H1 (cell line): ENCODE measurements around the gene LCOR. TPM values are rescaled to one million over a fixed set of nuclear protein-coding genes. Genes with fewer than 3 reads are reported as not detected.

Experiments used
- CTCF ChIA-PET: fragments of 300-600 bp; sonication (Branson Sonifier 250); formaldehyde crosslinking; loops from one replicate; lab custom pipeline; 2021; ENCODE audit not compliant: partially characterized antibody; lab: Charles Lee
- POLR2A ChIA-PET: fragments of 300-600 bp; sonication (Branson Sonifier 250); formaldehyde crosslinking; loops from one replicate; lab custom pipeline; 2021; ENCODE audit warnings: inconsistent platforms; ENCODE audit not compliant: partially characterized antibody; lab: Charles Lee
- DNase-seq, 2 experiments: peaks; one replicate each; pipeline versions ENCODE4 v3.0.0 to v3.0.0-alpha.2; 2010 to 2022; ENCODE audit warnings: low spot score in 2 of 2, low read depth in 1 of 2, mixed read lengths in 1 of 2
- FAIRE-seq: peaks from 2 replicates; lab custom pipeline; 2011; peaks lifted over from hg19 to GRCh38; lab: Jason Lieb, UNC
- H2AFZ ChIP-seq: 2 replicates; pipeline ENCODE4 v1.8.1; 2012; ENCODE audit warnings: low read length, inconsistent platforms
- H2AK5ac ChIP-seq: 2 replicates; pipeline ENCODE4 v1.6.1; 2013; ENCODE audit warnings: low read depth, low read length
- H2BK120ac ChIP-seq: replicated peaks from 2 replicates; pipeline ENCODE3; 2013; ENCODE audit warnings: low read depth, low read length, inconsistent platforms
- H2BK12ac ChIP-seq: 2 replicates; pipeline ENCODE4 v1.6.1; 2013; ENCODE audit warnings: low read depth, low read length
- H2BK15ac ChIP-seq: 2 replicates; pipeline ENCODE4 v1.6.1; 2013; ENCODE audit warnings: low read length
- H2BK20ac ChIP-seq: 2 replicates; pipeline ENCODE4 v1.6.1; 2013; ENCODE audit warnings: low read length
- H2BK5ac ChIP-seq: 2 replicates; pipeline ENCODE4 v1.6.1; 2013; ENCODE audit warnings: low read depth, low read length
- H3K14ac ChIP-seq: 2 replicates; pipeline ENCODE4 v1.6.1; 2013; ENCODE audit warnings: inconsistent platforms; ENCODE audit not compliant: insufficient read length
- H3K18ac ChIP-seq: 2 replicates; pipeline ENCODE4 v1.6.1; 2013; ENCODE audit warnings: low read length; ENCODE audit errors: extremely low read depth
- H3K23ac ChIP-seq: 2 replicates; pipeline ENCODE4 v1.6.1; 2013; ENCODE audit warnings: inconsistent platforms; ENCODE audit not compliant: insufficient read length
- H3K23me2 ChIP-seq: 2 replicates; pipeline ENCODE4 v1.6.1; 2013; ENCODE audit warnings: low read depth, low read length
- H3K27ac ChIP-seq: 2 replicates; pipeline ENCODE4 v1.6.1; 2011; ENCODE audit warnings: low read depth, low read length, inconsistent platforms
- H3K27me3 ChIP-seq, 4 experiments: replicated peaks in 1 of 4; 1 replicate in 1 of 4; 2 replicates in 3 of 4; pipeline versions ENCODE4 v1.6.1 to v1.8.1; 2011 to 2013; ENCODE audit warnings: low read length in 3 of 4, mild to moderate bottlenecking in 3 of 4, inconsistent platforms in 2 of 4, mixed read lengths in 2 of 4, moderate library complexity in 1 of 4; ENCODE audit not compliant: control insufficient read depth in 3 of 4, insufficient read depth in 3 of 4; ENCODE audit errors: extremely low read depth in 1 of 4
- H3K36me3 ChIP-seq, 4 experiments: 2 replicates each; pipeline versions ENCODE4 v1.6.1 to v1.8.1; 2011 to 2013; ENCODE audit warnings: mild to moderate bottlenecking in 4 of 4, low read length in 3 of 4, moderate library complexity in 2 of 4, control low read depth in 1 of 4, inconsistent platforms in 1 of 4; ENCODE audit not compliant: insufficient read depth in 4 of 4, control insufficient read depth in 2 of 4
- H3K4ac ChIP-seq: replicated peaks from 2 replicates; pipeline ENCODE3; 2013; ENCODE audit warnings: low read length, low read depth, mixed read lengths, inconsistent platforms; ENCODE audit not compliant: insufficient read length
- H3K4me1 ChIP-seq, 4 experiments: replicated peaks in 1 of 4; 1 replicate in 1 of 4; 2 replicates in 3 of 4; pipeline versions ENCODE4 v1.6.1 to v1.8.1; 2011 to 2013; ENCODE audit warnings: low read length in 3 of 4, inconsistent platforms in 2 of 4, mixed read lengths in 1 of 4; ENCODE audit not compliant: insufficient read depth in 4 of 4, control insufficient read depth in 3 of 4
- H3K4me2 ChIP-seq, 2 experiments: 2 replicates each; pipeline versions ENCODE4 v1.6.1 to v1.8.1; 2011 to 2013; ENCODE audit warnings: low read depth in 2 of 2, low read length in 2 of 2, control low read depth in 1 of 2, inconsistent platforms in 1 of 2, mild to moderate bottlenecking in 1 of 2; ENCODE audit not compliant: insufficient read depth in 1 of 2
- H3K4me3 ChIP-seq, 4 experiments: fragments of 200-600, 300-600 bp in 1 of 4; sonication (generic), shearing (Covaris generic), sonication (Bioruptor Twin) in 1 of 4; 2 replicates each; pipeline versions ENCODE4 v1.5.1 to v1.8.1; 2011 to 2016; ENCODE audit warnings: low read length in 4 of 4, low read depth in 3 of 4, control low read depth in 2 of 4, inconsistent platforms in 2 of 4, mild to moderate bottlenecking in 2 of 4, mixed read lengths in 1 of 4, moderate library complexity in 1 of 4; ENCODE audit not compliant: insufficient read depth in 2 of 4; ENCODE audit errors: extremely low read depth in 1 of 4
- H3K56ac ChIP-seq: replicated peaks from 2 replicates; pipeline ENCODE3; 2013; ENCODE audit warnings: low read depth, mild to moderate bottlenecking, mixed read lengths, low read length, inconsistent platforms; ENCODE audit not compliant: insufficient read length
- H3K79me1 ChIP-seq: 2 replicates; pipeline ENCODE4 v1.6.1; 2013; ENCODE audit warnings: low read depth, low read length, control low read depth
- H3K79me2 ChIP-seq, 2 experiments: 2 replicates each; pipeline versions ENCODE4 v1.6.1 to v1.8.1; 2012 to 2013; ENCODE audit warnings: low read length in 2 of 2, mild to moderate bottlenecking in 2 of 2, inconsistent platforms in 1 of 2; ENCODE audit not compliant: insufficient read depth in 2 of 2, control insufficient read depth in 1 of 2
- H3K9ac ChIP-seq, 4 experiments: replicated peaks in 1 of 4; 1 replicate in 1 of 4; 2 replicates in 3 of 4; pipeline versions ENCODE4 v1.6.1 to v1.8.1; 2011 to 2013; ENCODE audit warnings: low read depth in 3 of 4, low read length in 3 of 4, control low read depth in 2 of 4, mild to moderate bottlenecking in 2 of 4, moderate library complexity in 2 of 4, inconsistent platforms in 1 of 4; ENCODE audit errors: extremely low read depth in 1 of 4
- H3K9me3 ChIP-seq, 2 experiments: 2 replicates each; pipeline versions ENCODE4 v1.6.1 to v1.8.1; 2012 to 2013; ENCODE audit warnings: mild to moderate bottlenecking in 2 of 2, moderate library complexity in 2 of 2, control low read depth in 1 of 2, inconsistent platforms in 1 of 2, low read depth in 1 of 2, low read length in 1 of 2, mixed read lengths in 1 of 2; ENCODE audit not compliant: insufficient read depth in 2 of 2
- H4K20me1 ChIP-seq, 2 experiments: replicated peaks in 1 of 2; 2 replicates each; pipeline versions ENCODE3 to v1.8.1; 2011 to 2013; ENCODE audit warnings: inconsistent platforms in 2 of 2, low read length in 2 of 2, mild to moderate bottlenecking in 1 of 2; ENCODE audit not compliant: insufficient read depth in 2 of 2, control insufficient read depth in 1 of 2
- H4K5ac ChIP-seq: 2 replicates; pipeline ENCODE4 v1.6.1; 2013; ENCODE audit warnings: low read length, low read depth, mixed read lengths, inconsistent platforms; ENCODE audit not compliant: insufficient read length
- H4K8ac ChIP-seq: 2 replicates; pipeline ENCODE4 v1.8.0; 2013; ENCODE audit warnings: mild to moderate bottlenecking, moderate library complexity, low read length, inconsistent platforms; ENCODE audit not compliant: insufficient read depth; ENCODE audit errors: extremely low read depth
- H4K91ac ChIP-seq: replicated peaks from 2 replicates; pipeline ENCODE3; 2013; ENCODE audit warnings: low read length, mixed read lengths, inconsistent platforms; ENCODE audit not compliant: insufficient read length
- GABPA ChIP-seq: IDR thresholded peaks from 2 replicates; pipeline ENCODE4 v1.6.1; 2011; ENCODE audit warnings: mild to moderate bottlenecking, low read length, moderate library complexity, borderline replicate concordance; ENCODE audit not compliant: insufficient read depth
- HDAC6 ChIP-seq: IDR thresholded peaks from one replicate; pipeline ENCODE4 v1.7.1; 2012; ENCODE audit warnings: low read depth, mild to moderate bottlenecking, inconsistent platforms, low read length, moderate library complexity
- KDM5A ChIP-seq: fragments of 200-600 bp; IDR thresholded peaks from 2 replicates; pipeline ENCODE4 v1.7.1; 2012; ENCODE audit warnings: mild to moderate bottlenecking, low read length, inconsistent platforms, mixed read lengths
- NRF1 ChIP-seq: IDR thresholded peaks from 2 replicates; pipeline ENCODE4 v1.6.1; 2011; ENCODE audit warnings: mild to moderate bottlenecking, low read depth, low read length, improper control_type of control experiment
- RFX5 ChIP-seq: IDR thresholded peaks from 2 replicates; pipeline ENCODE4 v1.6.1; 2011; ENCODE audit warnings: low read depth, low read length, improper control_type of control experiment, borderline replicate concordance
- WGBS, 2 experiments: shearing (Covaris generic) in 1 of 2; methylation state at CpG; one replicate each; pipeline versions ENCODE4 v1.1.6 to v1.1.7; 2013 to 2015; ENCODE audit warnings: low lambda C conversion rate in 2 of 2, mixed read lengths in 2 of 2, inconsistent platforms in 1 of 2, low coverage in 1 of 2, missing lambda C conversion rate in 1 of 2; ENCODE audit not compliant: insufficient replicate concordance in 2 of 2, insufficient coverage in 1 of 2, insufficient read length in 1 of 2; ENCODE audit errors: extremely low coverage in 1 of 2, missing lambda C conversion rate in 1 of 2; 5-methylcytosine and 5-hydroxymethylcytosine counted together
- polyA plus RNA-seq, 7 experiments: library from polyadenylated mRNA; depleted of rRNA in 3 of 7; stranded (reverse) in 5 of 7; unstranded in 2 of 7; fragments of >200 nt in 5 of 7; fragments of 200-250 nt in 2 of 7; gene quantifications; 1 replicate in 5 of 7; 2 replicates in 1 of 7; 4 replicates in 1 of 7; pipeline versions ENCODE4 v1.2.1 to v1.2.3, GENCODE V29; 2011 to 2013; ENCODE audit warnings: missing spikeins in 2 of 7, mixed read lengths in 2 of 7
- total RNA-seq: library from RNA; stranded (reverse); fragmentation: NEBNext Ultra II Directional; extraction: Animal tissue kit (Norgen Biotek cat#: 25700); gene quantifications from 2 replicates; pipeline ENCODE4 v1.2.1, GENCODE V29; 2021

LCOR gene
- total and polyA plus RNA-seq, 2 of the 8 experiments (the other 6 are each of a cell fraction or from before 2014, with no cell fraction given) = 4.7 to 25.5 TPM

DNA sequence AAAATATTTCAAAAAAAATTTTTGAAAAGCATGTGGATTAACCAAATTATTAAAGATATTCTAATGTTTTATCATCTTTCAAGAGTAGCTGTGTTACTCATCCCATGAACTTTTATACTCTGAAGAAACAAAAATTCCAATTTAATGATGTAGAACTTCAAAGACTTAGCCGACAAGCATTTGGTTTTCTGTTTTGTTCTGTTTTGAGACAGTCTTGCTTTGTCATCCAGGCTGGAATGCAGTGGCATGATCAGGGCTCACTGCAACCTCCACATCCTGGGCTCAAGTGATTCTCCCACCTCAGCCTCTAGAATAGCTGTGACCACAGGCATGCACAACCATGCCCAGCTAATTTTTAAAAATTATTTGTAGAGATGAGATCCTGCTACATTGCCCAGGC lies 17.8 kb upstream of the LCOR start:
- Histone ChIP-seq H3K79me2 (no peaks in the 10 kb centered on the region), H4K8ac (no peak overlapping the region), H3K9me3 (no peaks in the 10 kb centered on the region), H3K27me3 (no peaks in the 10 kb centered on the region), H4K5ac (no peak overlapping the region), H3K4ac (no peak overlapping the region), H3K27ac (no peak overlapping the region), H3K18ac (no peak overlapping the region), H3K4me3 (no peak overlapping the region), H2BK12ac (no peak overlapping the region), H3K23me2 (no peaks in the 10 kb centered on the region), H3K79me1 (no peaks in the 10 kb centered on the region), H3K23ac (no peak overlapping the region), H2BK20ac (no peak overlapping the region), H3K4me2 (no peak overlapping the region), H2BK120ac (no peak overlapping the region), H3K4me1 (no peaks in the 10 kb centered on the region), H3K9ac (no peak overlapping the region), H3K56ac (no peak overlapping the region), H3K36me3 (no peaks in the 10 kb centered on the region), H2AK5ac (no peak overlapping the region), H4K91ac (no peak overlapping the region), H2AFZ (no peak overlapping the region), H2BK5ac (no peak overlapping the region), H2BK15ac (no peak overlapping the region), H4K20me1 (no peaks in the 10 kb centered on the region), H3K14ac (no peak overlapping the region)
- FAIRE-seq (no peak), DNase-seq (no peak)
- TF ChIP-seq RFX5 (no peak), KDM5A (no peak), GABPA (no peak), HDAC6 (no peak), NRF1 (no peak)
- 77% methylated on average over 1 of the region's 1 CpG; no CpG with 5 or more reads in 1 of the 2 experiments for WGBS, 2 experiments
- ChIA-PET POLR2A (no interaction called here), CTCF (no interaction called here)
